GM19452 (cell line): Measurements from ENCODE around the gene CDCA4.
"Not testable (repeated sequence)": the region's sequence is repeated elsewhere in the genome, so short reads cannot be mapped to it uniquely, and the experiment has no call there.

Experiments
- ATAC-seq: cut with Tn5 transposase; IDR thresholded peaks from one replicate; pipeline ENCODE4 v1.9.1; 2021; ENCODE audit not compliant: unreplicated experiment

The CDCA4 gene

DNA sequence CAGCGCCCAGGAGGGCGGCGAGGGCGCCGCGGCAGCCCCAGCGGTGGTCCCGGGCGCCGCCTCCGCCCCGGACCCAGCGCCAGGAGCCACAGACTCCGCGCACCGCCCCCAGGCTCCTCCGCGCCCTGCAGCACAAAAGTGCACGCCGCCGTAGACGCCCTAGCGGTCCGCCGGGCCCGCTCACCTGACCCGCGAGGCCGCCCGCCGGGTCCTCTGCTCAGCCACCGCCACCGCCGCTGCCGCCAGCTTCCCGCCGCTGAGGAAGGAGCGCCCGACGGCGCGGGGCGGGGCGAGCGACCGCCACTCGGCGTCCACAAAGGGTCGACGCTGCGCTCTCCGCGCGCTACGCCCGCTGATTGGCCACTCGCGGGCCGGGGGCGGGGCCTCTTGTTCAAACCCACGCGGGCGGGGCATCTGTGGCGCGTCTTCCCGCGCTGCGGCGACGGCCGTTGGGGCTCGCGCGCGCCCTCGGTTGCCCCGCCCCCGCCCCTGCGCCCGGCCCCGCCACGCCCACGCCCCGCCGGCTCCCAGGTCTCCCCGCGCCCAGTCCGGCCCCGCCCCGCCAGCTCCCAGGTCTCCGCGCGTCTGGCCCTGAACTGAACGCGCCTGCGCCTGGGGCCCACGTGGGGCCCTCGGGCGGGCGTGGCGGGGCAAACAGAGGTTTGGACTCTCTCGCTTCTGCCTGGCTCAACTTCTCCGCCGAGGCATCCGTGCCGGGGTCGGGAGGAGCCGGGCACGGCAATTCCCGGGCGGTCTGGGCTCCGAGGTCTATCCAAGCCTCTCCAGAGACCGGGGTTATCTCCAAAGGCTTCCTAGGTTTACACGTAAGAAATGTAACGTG lies at the start of gene CDCA4:
TSS of gene CDCA4 (minus strand) at position 269 of the 841 bp plus-strand sequence. CDS start 9,154 bp downstream, outside the sequence.
- peak; percentile 74 for ATAC-seq

DNA sequence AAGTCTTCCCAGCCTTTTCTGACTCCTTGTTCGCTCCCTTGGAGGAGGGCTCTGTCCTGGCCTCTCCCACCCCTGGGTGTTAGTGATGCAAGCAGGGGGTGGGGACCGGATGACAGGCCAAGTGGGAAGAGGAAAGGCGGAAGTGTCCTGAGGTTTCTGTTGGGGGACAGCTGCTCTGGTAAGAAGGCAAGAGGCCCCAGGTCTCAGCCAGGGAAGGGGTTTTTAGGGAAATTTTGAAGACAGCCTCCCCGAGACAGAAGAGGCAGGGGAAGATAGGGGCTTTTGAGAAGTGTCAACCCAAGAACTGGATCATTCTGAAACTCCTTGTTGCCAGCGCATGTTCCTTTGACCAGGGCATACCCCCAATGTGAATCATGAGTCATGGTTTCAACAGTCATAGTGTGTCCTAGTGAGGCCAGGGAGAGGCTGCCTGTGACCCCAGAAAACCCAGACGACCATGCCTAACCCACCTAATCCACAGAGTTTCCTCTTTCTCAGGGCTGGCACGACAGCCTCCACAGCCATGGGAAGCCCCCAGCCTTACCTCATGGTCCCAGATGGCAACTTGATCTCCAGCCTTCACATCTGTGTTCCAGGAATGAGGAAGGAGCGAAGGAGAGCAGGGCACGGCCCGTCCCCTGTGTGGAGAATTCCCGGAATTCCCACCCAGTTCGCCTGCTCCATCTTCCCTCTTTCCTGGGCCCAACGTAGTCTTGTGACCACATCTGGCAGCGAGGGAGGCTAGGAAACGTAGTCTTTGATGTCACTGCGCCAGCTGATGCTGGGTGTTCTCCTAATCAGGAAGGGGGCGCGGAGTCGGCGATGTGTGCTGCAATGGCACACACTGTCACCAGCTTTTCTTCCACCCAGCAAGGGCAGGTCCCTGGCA lies 49.2 kb upstream of the CDCA4 start:
- peak; percentile 41 for ATAC-seq

- ATAC-seq = no peak
These were observed 48.6 kb upstream of the CDCA4 start for GRCh38 chr14:105069522-105069870.

- ATAC-seq = no peak
These were observed 47.9 kb upstream of the CDCA4 start for GRCh38 chr14:105068818-105069217.

- no peak for ATAC-seq
These were observed 47.1 kb upstream of the CDCA4 start for GRCh38 chr14:105067969-105068301.

DNA sequence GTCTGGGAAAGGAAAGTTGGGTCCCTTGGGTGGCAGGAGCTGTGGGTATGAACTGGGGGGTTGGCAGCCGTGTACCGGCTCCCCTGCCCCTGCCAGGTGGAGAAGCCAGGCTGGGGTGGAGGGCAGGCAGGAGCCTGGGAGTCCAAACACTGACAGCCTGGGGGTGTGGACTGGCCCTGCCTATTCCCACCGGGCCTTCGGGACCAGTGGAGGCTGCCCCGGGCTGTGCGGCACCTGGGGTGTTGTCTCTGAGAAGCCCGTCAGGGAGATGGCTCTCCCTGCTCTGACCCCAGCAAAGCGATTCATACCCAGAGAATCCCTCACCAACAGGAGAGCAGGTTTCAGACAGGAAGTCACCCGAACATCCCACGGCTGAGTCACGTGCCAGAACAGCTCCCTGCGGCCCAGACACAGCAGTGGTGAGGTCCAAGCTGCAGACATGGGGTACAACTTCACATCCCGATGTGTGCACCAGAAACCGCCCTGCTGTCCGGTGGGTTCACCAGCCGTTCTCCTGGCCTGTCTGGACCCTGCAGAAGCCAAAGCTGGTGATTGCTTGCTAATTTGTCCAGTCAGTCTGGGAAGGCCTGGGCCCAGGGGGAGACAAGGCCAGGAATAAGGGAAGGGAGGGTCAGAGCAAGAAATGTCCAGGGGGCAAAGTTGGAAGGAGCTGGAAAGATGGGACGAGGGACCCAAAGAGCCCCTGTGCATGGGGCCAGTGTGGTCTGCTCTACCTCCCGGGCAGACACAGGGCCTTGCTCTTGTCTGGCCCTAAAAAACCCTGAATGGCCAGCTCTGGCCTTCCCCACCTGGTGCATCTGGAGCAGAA lies 46.5 kb upstream of the CDCA4 start:
- ATAC-seq = no peak

GRCh38 chr14:105066240-105067071 lies 45.6 kb upstream of the CDCA4 start:
- no peak for ATAC-seq

GRCh38 chr14:105065280-105066228 lies 44.7 kb upstream of the CDCA4 start, which contains the start of gene GPR132:
TSS of gene GPR132 (minus strand) at chr14:105065430. CDS start at chr14:105055420, 10,010 bp downstream.
- ATAC-seq = peak; percentile 44

- ATAC-seq = no peak
These were observed 43.8 kb upstream of the CDCA4 start for GRCh38 chr14:105064721-105065143.

- ATAC-seq = no peak
These were observed 43.1 kb upstream of the CDCA4 start for GRCh38 chr14:105064001-105064400.

GRCh38 chr14:105063506-105063905 lies 42.6 kb upstream of the CDCA4 start:
- not testable (repeated sequence) for ATAC-seq

- no peak for ATAC-seq
These were observed 42.2 kb upstream of the CDCA4 start for GRCh38 chr14:105063056-105063455.

- no peak for ATAC-seq
These were observed 41.2 kb upstream of the CDCA4 start for GRCh38 chr14:105062048-105062433.

DNA sequence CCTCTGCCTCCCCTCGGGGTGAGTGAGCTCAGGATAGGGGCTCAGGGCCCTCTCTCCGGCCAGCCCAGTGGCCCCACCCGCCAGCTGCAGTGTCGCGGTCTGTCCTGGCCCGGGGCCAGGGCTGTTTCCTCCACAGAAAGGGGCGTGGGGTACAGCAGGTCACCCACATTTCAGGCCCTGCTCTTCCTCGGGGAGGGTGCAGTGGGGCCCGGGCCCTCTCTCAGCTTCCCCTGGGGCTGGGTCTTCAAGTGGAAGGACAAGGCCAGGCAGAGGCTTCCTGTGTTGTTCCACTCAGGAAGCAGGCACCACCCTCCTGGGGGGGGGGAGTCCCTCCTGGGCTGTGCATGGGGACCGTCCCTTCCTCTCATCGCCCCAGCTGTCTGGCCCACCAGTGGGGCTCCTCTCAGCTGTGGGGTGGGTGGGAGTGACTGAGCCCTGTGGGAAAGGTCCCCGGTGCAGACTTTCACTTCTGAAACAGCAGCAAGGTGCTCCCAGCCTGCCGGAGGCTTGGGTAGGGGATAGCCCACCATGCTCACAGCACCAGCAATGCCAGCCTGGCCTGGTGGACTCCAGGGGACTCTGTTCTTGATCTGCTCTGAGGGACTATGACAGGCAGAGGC lies 40.7 kb upstream of the CDCA4 start:
- ATAC-seq = peak; percentile 17

GRCh38 chr14:105060751-105061427 lies 40.0 kb upstream of the CDCA4 start:
- ATAC-seq = no peak

DNA sequence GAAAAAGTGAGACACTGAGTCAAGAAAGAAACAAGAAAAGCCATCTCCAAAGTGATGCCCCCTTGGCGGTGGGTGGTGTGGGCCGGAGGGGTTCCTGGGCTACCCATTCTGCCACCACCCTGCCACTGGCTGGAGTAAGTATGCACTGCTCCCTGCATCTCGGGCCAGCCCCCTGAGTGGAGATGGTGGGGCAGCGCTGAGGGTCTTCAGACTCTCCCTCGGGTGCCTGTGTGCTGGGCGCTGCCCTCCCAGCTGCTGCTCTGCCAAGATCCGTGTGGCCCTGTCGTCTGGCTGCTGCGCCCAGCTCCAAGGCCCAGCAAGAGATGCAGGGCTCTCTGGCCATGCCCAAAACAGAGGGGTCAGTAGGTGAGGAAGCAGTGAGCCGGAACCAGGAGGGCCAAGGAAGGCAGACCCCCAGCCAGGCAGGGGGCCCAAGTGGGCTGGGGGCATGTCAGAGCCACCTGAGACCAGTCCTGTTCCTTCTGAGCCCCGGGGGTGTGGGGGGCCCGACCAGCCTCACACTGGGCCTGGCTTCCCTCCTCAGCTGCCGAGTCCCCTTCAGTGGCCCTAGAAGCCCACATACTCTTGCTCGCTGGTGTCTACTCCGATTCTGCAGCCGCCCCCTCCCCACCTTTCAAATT lies 39.2 kb upstream of the CDCA4 start:
- ATAC-seq = no peak
